HG03095 (cell line): ENCODE data around the gene HM13.
"Not testable (repeated sequence)": the region's sequence is repeated elsewhere in the genome, so short reads cannot be mapped to it uniquely, and the experiment has no call there.

ENCODE experiments used
- ATAC-seq: cut with Tn5 transposase; IDR thresholded peaks from one replicate; pipeline ENCODE4 v1.9.1; 2021; ENCODE audit warnings: moderate library complexity; ENCODE audit not compliant: unreplicated experiment

HM13 gene

DNA sequence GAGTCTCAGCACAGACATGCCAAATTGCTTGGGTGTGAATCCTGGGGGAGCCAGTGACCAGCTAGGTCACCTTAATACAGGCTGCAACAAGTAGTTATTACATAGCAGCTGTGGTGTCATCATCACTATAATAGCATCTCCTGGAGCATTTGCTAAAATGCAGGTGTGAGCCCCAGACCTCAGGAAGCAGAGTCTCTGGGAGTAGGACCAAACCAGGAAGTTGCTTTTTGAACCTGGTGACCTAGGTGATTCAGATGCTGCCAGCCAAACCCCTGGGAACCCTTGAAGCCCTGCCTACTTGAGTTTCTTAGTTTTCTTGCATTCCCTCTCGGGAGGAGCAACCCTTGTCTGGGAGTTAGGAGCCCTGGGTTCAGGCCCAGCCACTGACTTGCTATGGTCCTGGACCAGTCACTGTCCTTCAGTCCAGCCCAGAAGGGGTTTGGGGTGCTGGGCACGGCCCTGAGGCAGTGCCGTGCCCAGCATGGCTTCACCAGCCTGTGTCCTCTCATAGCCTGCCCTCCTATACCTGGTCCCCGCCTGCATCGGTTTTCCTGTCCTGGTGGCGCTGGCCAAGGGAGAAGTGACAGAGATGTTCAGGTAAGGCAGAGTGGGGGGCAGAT lies 51.6 kb downstream of the HM13 start:
- ATAC-seq = no peak

GRCh38 chr20:31566319-31566657 lies 52.0 kb downstream of the HM13 start:
- ATAC-seq = no peak

DNA sequence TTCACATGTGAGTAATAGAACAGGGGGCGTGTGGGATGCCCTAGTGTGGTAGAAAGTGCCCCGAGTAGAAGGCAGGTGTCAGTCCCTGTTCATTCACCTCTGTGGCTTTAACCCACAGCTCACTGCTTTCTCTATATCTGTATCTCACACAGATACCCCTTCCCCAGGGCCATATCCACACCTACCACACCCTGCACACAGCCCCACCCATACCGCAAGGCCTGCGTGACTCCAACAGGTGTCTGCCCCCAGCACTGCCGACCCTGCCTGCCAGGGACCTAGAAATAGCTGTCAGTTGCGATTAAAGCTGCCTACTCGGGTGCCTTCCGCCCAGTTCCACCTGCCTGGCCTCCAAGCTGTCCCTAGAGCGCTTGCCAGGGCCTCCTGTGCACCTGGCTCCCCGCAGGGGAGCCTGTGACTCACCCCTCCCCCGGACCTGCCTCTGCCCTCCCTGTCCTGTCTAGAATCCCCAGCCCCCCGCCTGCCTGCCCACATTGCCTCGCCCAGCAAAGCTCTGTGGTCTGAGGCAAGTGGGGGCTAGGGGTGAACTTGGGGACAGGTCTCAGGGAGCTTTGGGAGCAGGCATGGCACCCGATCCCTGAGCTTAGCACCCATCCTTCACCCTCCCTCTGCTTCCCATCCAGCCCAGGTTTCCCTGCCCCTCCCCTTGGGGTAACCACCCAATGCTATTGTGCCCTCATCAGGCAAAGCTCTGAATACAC lies 52.6 kb downstream of the HM13 start:
- no peak for ATAC-seq

GRCh38 chr20:31567380-31567720 lies 53.1 kb downstream of the HM13 start:
- ATAC-seq = no peak

- ATAC-seq = no peak
Observed at GRCh38 chr20:31568041-31568731, 53.9 kb downstream of the HM13 start.

GRCh38 chr20:31568773-31569162 lies 54.5 kb downstream of the HM13 start:
- ATAC-seq = no peak

DNA sequence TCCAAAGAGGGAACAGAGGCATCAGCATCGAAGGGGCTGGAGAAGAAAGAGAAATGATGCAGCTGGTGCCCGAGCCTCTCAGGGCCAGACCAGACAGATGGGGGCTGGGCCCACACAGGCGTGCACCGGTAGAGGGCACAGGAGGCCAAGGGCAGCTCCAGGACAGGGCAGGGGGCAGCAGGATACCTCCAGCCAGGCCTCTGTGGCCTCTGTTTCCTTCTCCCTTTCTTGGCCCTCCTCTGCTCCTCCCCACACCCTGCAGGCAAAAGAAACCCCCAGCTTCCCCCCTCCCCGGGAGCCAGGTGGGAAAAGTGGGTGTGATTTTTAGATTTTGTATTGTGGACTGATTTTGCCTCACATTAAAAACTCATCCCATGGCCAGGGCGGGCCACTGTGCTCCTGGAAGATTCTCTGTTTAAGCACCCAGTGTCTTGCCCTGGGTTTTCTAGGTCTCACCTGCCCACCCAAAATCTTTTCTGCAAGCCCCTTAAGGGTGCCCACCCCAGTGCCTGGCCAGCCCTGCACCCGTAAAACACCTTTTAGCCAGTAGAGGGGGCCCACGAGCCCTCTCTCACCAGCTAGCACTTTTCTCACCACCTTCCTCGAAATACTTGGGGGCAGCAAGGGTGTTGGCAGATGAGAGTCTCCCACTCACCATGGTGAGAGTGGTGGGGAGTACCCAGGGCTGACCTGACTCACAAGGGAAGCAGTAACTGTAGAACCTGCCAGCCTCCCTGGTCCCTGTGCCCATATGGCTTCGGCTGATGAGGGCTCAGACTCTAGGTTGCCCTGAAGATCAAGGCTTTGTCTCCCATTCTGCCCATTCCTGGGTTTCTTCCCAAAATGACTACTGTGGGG lies 55.1 kb downstream of the HM13 start:
- no peak for ATAC-seq

- no peak for ATAC-seq
Observed at GRCh38 chr20:31570021-31570463, 55.8 kb downstream of the HM13 start.

DNA sequence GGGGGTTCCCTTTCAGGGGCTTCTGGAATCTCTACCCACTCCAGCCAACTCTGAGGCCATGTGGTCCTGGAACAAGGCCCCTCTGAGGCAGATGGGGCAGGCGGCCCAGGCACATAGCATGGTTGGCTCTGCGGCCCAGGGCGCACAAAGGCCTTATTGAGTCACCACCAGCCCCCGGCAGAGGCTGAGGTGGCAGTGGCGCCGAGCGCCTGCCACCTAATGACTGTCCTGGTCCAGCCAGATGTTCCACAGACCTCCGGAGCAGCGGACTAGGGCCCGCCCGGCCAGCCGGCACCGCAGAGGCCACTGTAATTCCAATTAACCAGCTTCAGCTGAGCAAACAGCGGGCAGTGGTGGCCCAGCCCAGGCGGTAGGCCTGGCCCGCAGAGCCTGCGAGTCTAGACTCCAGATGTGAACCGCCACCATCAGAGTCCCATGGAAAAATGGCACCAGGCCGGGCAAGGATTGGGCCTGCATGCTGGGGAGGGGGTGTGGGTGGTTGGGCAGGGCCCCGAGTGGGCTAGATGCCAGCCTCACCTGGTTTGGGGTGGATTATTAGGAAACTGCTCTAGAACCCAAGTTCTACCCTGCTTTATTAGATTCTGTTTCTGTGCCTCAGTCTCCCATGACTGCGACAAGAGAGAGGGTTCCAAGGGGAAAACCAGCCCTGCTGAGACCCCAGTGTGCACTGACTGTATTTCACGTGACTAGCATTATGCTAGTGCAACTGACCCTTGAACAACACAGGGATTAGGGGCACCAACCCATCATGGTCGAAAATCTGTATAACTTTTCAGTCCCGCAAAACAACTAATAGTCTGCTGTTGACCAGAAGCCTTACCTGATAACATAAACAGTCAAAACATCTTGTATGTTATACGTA lies 56.7 kb downstream of the HM13 start:
- no peak for ATAC-seq

DNA sequence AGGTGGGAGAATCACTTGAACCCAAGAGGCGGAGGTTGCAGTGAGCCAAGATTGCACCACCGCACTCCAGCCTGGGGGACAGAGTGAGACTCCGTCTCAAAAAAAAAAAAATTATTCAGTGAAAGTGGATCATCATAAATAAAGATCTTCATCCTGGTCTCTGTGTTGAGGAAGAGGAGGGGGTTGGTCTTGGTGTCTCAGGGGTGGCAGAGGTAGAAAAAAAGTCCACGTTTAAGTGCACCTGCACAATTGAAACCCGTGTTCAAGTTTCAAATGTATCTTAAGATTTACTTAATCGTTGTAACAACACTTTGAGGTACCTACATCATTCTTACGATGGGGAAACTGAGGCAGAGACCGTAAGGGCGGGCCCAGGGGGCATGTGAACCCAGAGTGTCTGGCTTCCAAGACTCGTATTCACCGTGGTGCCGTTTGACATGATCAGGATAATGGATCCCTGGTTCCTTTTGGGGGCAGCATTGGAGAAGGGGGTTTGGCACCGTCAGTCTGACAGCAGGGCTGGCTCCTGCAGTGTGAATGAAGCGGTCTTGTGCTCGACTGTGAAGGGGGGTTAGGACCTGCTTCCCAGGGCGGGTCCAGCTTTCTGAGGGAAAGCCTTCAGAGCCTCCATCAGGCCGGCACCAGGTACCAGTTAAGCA lies 57.9 kb downstream of the HM13 start:
- no peak for ATAC-seq

- peak; percentile 87 for ATAC-seq
Observed at GRCh38 chr20:31572701-31573554, 58.7 kb downstream of the HM13 start.

GRCh38 chr20:31573555-31574321 lies 59.5 kb downstream of the HM13 start:
- peak; percentile 8 for ATAC-seq

DNA sequence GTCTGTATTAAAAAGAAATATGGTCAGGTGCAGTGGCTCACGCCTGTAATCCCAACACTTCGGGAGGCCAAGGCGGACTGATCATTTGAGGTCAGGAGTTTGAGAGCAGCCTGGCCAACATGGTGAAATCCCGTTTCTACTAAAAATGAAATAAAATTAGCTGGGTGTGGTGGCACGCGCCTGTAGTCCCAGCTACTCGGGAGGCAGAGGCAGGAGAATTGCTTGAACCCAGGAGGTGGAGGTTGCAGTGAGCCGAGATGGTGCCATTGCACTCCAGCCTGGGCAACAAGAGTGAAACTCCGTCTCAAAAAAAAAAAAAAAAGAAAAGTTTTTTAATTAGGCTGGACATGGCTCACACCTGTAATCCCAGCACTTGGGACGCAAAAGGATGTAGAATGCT lies 60.7 kb downstream of the HM13 start:
- not testable (repeated sequence) for ATAC-seq

DNA sequence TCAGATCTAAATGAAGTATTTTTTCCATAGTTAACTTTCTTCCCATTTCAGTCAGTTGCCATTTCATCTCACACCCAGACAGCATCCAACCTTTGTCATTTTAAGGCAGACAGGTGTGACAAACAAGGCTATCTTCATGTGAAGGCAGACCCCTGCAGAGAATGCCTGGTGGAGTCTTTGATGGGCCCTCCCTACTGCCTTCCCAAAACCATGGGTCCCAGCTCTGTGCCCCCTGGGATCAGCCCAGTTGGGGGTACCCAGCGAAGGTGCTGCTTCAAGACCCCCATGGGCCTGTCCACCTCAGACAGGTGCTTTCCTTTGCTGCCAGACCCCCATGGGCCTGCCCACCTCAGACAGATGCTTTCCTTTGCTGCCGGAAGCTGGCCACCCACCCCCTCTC lies 62.5 kb downstream of the HM13 start:
- ATAC-seq = no peak

- no peak for ATAC-seq
Observed at GRCh38 chr20:31577194-31577593, 63.0 kb downstream of the HM13 start.

DNA sequence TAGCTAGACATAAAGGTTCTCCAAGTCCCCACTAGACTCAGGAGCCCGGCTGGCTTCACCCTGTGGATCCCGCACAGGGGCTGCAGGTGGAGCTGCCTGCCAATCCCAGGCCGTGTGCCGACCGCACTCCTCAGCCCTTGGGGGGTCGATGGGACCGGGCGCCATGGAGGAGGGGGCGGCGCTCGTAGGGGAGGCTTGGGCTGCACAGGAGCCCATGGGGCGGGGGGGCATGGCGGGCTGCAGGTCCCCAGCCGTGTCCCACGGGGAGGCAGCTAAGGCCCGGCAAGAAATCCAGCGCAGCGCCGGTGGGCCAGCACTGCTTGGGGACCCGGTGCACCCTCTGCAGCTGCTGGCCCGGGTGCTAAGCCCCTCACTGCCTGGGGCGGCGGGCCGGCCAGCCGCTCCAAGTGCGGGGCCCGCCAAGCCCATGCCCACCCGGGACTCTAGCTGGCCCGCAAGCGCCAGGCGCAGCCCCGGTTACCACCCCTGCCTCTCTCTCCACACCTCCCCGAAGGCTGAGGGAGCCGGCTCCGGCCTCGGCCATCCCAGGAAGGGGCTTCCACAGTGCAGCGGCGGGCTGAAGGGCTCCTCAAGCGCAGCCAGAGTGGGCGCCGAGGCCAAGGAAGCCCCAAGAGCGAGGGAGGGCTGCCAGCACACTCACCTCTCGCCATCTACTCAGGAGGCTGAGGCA lies 64.4 kb downstream of the HM13 start:
- no peak for ATAC-seq

GRCh38 chr20:31579245-31579644 lies 65.0 kb downstream of the HM13 start:
- no peak for ATAC-seq
